HEK293T (cell line): ENCODE measurements around the gene GATA2.

ENCODE experiments used
- BHLHE40 ChIP-seq: fragments of 450-650 bp; IDR thresholded peaks from 2 replicates; pipeline ENCODE4 v1.6.1; 2016; ENCODE audit warnings: mild to moderate bottlenecking, moderate library complexity, borderline replicate concordance
- ELF4 ChIP-seq: fragments of 450-650 bp; IDR thresholded peaks from 2 replicates; pipeline ENCODE4 v1.6.1; 2017; ENCODE audit warnings: antibody characterized with exemption
- FOXA1 ChIP-seq: fragments of 450-650 bp; IDR thresholded peaks from 2 replicates; pipeline ENCODE4 v1.6.1; 2016; ENCODE audit warnings: mild to moderate bottlenecking
- FOXK2 ChIP-seq: fragments of 450-650 bp; IDR thresholded peaks from 2 replicates; pipeline ENCODE4 v1.6.1; 2016; ENCODE audit warnings: mild to moderate bottlenecking
- FOXM1 ChIP-seq: fragments of 450-650 bp; IDR thresholded peaks from 2 replicates; pipeline ENCODE4 v1.6.1; 2017; ENCODE audit warnings: mild to moderate bottlenecking, borderline replicate concordance
- HDGF ChIP-seq: fragments of 450-650 bp; IDR thresholded peaks from 2 replicates; pipeline ENCODE4 v1.6.1; 2017; ENCODE audit warnings: antibody characterized with exemption, borderline replicate concordance
- LEF1 ChIP-seq: fragments of 450-650 bp; IDR thresholded peaks from 2 replicates; pipeline ENCODE4 v1.6.1; 2017; ENCODE audit warnings: mild to moderate bottlenecking, borderline replicate concordance
- NFRKB ChIP-seq: fragments of 450-650 bp; IDR thresholded peaks from 2 replicates; pipeline ENCODE4 v1.6.1; 2016; ENCODE audit warnings: mild to moderate bottlenecking, moderate library complexity
- PKNOX1 ChIP-seq: fragments of 450-650 bp; IDR thresholded peaks from 2 replicates; pipeline ENCODE4 v1.6.1; 2016
- SP1 ChIP-seq: fragments of 450-650 bp; IDR thresholded peaks from 2 replicates; pipeline ENCODE4 v1.6.1; 2017
- SUZ12 ChIP-seq: fragments of 450-650 bp; IDR thresholded peaks from 2 replicates; pipeline ENCODE4 v1.6.1; 2016; ENCODE audit warnings: mild to moderate bottlenecking
- TARDBP ChIP-seq: fragments of 450-650 bp; IDR thresholded peaks from 2 replicates; pipeline ENCODE4 v1.6.1; 2016
- ZNF384 ChIP-seq: fragments of 450-650 bp; IDR thresholded peaks from 2 replicates; pipeline ENCODE4 v1.6.1; 2016

- TF ChIP-seq BHLHE40: no peak
- TF ChIP-seq SUZ12: no peak
- no peak for TF ChIP-seq HDGF
- no peak for TF ChIP-seq NFRKB
- TF ChIP-seq SP1: no peak
- no peak for TF ChIP-seq ELF4
- no peak for TF ChIP-seq FOXA1
- TF ChIP-seq PKNOX1: no peak
- TF ChIP-seq FOXK2: no peak
- TF ChIP-seq TARDBP: no peak
- TF ChIP-seq LEF1: no peak
- no peak for TF ChIP-seq FOXM1
- no peak for TF ChIP-seq ZNF384
These were observed 6.8 kb upstream of the GATA2 start for GRCh38 chr3:128499724-128500275.
